H9 (cell line): ENCODE results near the gene TMEM63C. TPM values are rescaled to one million over a fixed set of nuclear protein-coding genes. Genes with fewer than 3 reads are reported as not detected.

Experiments used
- DNase-seq: peaks from one replicate; pipeline ENCODE4 v3.0.0-alpha.2; 2017
- H2AFZ ChIP-seq: one replicate; pipeline ENCODE4 v1.6.1; 2013; ENCODE audit warnings: mild to moderate bottlenecking, low read length, control low read depth, moderate library complexity
- H2AK5ac ChIP-seq: 2 replicates; pipeline ENCODE4 v1.6.1; 2013; ENCODE audit warnings: low read length, control low read depth, mixed read lengths; ENCODE audit not compliant: insufficient read length
- H2BK120ac ChIP-seq: one replicate; pipeline ENCODE4 v1.6.1; 2013; ENCODE audit warnings: low read depth, mild to moderate bottlenecking, low read length, control low read depth, inconsistent platforms; ENCODE audit not compliant: poor library complexity, severe bottlenecking
- H2BK12ac ChIP-seq: 2 replicates; pipeline ENCODE4 v1.6.1; 2013; ENCODE audit warnings: low read length, control low read depth, mixed read lengths, low read depth; ENCODE audit not compliant: insufficient read length
- H2BK15ac ChIP-seq: 2 replicates; pipeline ENCODE4 v1.6.1; 2013; ENCODE audit warnings: low read depth, low read length, control low read depth
- H2BK20ac ChIP-seq: one replicate; pipeline ENCODE4 v1.6.1; 2013; ENCODE audit warnings: low read depth, mild to moderate bottlenecking, low read length, control low read depth, inconsistent platforms; ENCODE audit not compliant: poor library complexity, severe bottlenecking
- H2BK5ac ChIP-seq: 2 replicates; pipeline ENCODE4 v1.6.1; 2013; ENCODE audit warnings: low read length, control low read depth, mixed read lengths; ENCODE audit not compliant: insufficient read length
- H3K14ac ChIP-seq: 2 replicates; pipeline ENCODE4 v1.6.1; 2013; ENCODE audit warnings: low read length, control low read depth; ENCODE audit not compliant: insufficient read depth
- H3K18ac ChIP-seq: 2 replicates; pipeline ENCODE4 v1.6.1; 2013; ENCODE audit warnings: low read depth, mild to moderate bottlenecking, mixed read lengths, low read length, control low read depth; ENCODE audit not compliant: insufficient read length
- H3K23ac ChIP-seq: 2 replicates; pipeline ENCODE4 v1.6.1; 2013; ENCODE audit warnings: low read length, control low read depth, mixed read lengths, low read depth; ENCODE audit not compliant: insufficient read length
- H3K23me2 ChIP-seq: 2 replicates; pipeline ENCODE4 v1.6.1; 2013; ENCODE audit warnings: low read depth, mild to moderate bottlenecking, mixed read lengths, low read length, control low read depth; ENCODE audit not compliant: insufficient read length, poor library complexity, severe bottlenecking
- H3K27ac ChIP-seq: 2 replicates; pipeline ENCODE4 v1.5.1; 2013; ENCODE audit warnings: low read length, control low read depth, mixed read lengths, low read depth; ENCODE audit not compliant: insufficient read length
- H3K27me3 ChIP-seq: 2 replicates; pipeline ENCODE4 v1.6.1; 2013; ENCODE audit warnings: low read length, control low read depth, inconsistent platforms; ENCODE audit not compliant: insufficient read depth
- H3K4ac ChIP-seq: 2 replicates; pipeline ENCODE4 v1.6.1; 2013; ENCODE audit warnings: low read depth, mild to moderate bottlenecking, control low read depth, inconsistent platforms, low read length, moderate library complexity
- H3K4me1 ChIP-seq: 2 replicates; pipeline ENCODE4 v1.6.1; 2013; ENCODE audit warnings: low read length, control low read depth, inconsistent platforms; ENCODE audit not compliant: insufficient read depth
- H3K4me2 ChIP-seq: 2 replicates; pipeline ENCODE4 v1.6.1; 2013; ENCODE audit warnings: low read length, control low read depth, mixed read lengths; ENCODE audit not compliant: insufficient read length, insufficient read depth
- H3K56ac ChIP-seq: 2 replicates; pipeline ENCODE4 v1.6.1; 2013; ENCODE audit warnings: low read depth, mild to moderate bottlenecking, mixed read lengths, low read length, control low read depth; ENCODE audit not compliant: insufficient read length
- H3K79me1 ChIP-seq: 2 replicates; pipeline ENCODE4 v1.6.1; 2013; ENCODE audit warnings: low read depth, mild to moderate bottlenecking, moderate library complexity, low read length, control low read depth, inconsistent platforms; ENCODE audit not compliant: insufficient read depth, poor library complexity, severe bottlenecking
- H3K79me2 ChIP-seq: 2 replicates; pipeline ENCODE4 v1.6.1; 2013; ENCODE audit warnings: low read length, control low read depth, inconsistent platforms; ENCODE audit not compliant: insufficient read depth
- H3K9ac ChIP-seq: 2 replicates; pipeline ENCODE4 v1.6.1; 2013; ENCODE audit warnings: low read length, control low read depth, mixed read lengths; ENCODE audit not compliant: insufficient read length; ENCODE audit errors: extremely low read depth
- H3K9me3 ChIP-seq: one replicate; pipeline ENCODE4 v1.6.1; 2013; ENCODE audit warnings: low read depth, low read length, inconsistent platforms; ENCODE audit not compliant: control insufficient read depth
- H3T11ph ChIP-seq: one replicate; pipeline ENCODE4 v1.6.1; 2013; ENCODE audit warnings: mild to moderate bottlenecking, low read length, control low read depth, inconsistent platforms
- H4K20me1 ChIP-seq: one replicate; pipeline ENCODE4 v1.6.1; 2013; ENCODE audit not compliant: control insufficient read depth, insufficient read length, insufficient read depth
- H4K5ac ChIP-seq: 2 replicates; pipeline ENCODE4 v1.6.1; 2013; ENCODE audit warnings: low read depth, mild to moderate bottlenecking, mixed read lengths, low read length, control low read depth; ENCODE audit not compliant: insufficient read length
- H4K8ac ChIP-seq: replicated peaks from 2 replicates; pipeline ENCODE4 v1.6.1; 2013; ENCODE audit warnings: low read length, control low read depth, mixed read lengths, low read depth; ENCODE audit not compliant: insufficient read length
- H4K91ac ChIP-seq: 2 replicates; pipeline ENCODE4 v1.6.1; 2013; ENCODE audit warnings: low read depth, mild to moderate bottlenecking, moderate library complexity, mixed read lengths, low read length, control low read depth; ENCODE audit not compliant: insufficient read length
- H3K27ac Mint-ChIP-seq, 3 experiments: 2 replicates in 2 of 3; 3 replicates in 1 of 3; pipeline ENCODE4 v1.8.0; 2020 to 2021; ENCODE audit warnings: mixed read lengths in 3 of 3, mild to moderate bottlenecking in 1 of 3, moderate library complexity in 1 of 3
- H3K27me3 Mint-ChIP-seq: 2 replicates; pipeline ENCODE4 v1.8.0; 2021; ENCODE audit warnings: low read depth, mild to moderate bottlenecking, moderate library complexity, mixed read lengths
- H3K36me3 Mint-ChIP-seq, 3 experiments: 2 replicates in 2 of 3; 3 replicates in 1 of 3; pipeline ENCODE4 v1.8.0; 2020 to 2021; ENCODE audit warnings: low read depth in 3 of 3, mixed read lengths in 3 of 3; ENCODE audit not compliant: insufficient read depth in 1 of 3
- H3K4me1 Mint-ChIP-seq, 2 experiments: 2 replicates each; pipeline ENCODE4 v1.8.0; 2020; ENCODE audit warnings: mixed read lengths in 2 of 2
- H3K4me3 Mint-ChIP-seq, 2 experiments: 2 replicates in 1 of 2; 3 replicates in 1 of 2; pipeline ENCODE4 v1.8.0; 2020 to 2021; ENCODE audit warnings: mild to moderate bottlenecking in 2 of 2, mixed read lengths in 2 of 2, moderate library complexity in 1 of 2
- H3K9me3 Mint-ChIP-seq, 2 experiments: 2 replicates in 1 of 2; 3 replicates in 1 of 2; pipeline ENCODE4 v1.8.0; 2020; ENCODE audit warnings: mild to moderate bottlenecking in 2 of 2, mixed read lengths in 2 of 2, moderate library complexity in 1 of 2
- CTCF ChIP-seq: fragments of 200-600 bp; sonication (generic); conservative IDR thresholded peaks from 3 replicates; pipeline ENCODE4 v1.8.0; 2021; ENCODE audit warnings: antibody characterized with exemption, mild to moderate bottlenecking
- WGBS: extraction: QIAGEN DNeasy Blood & Tissue Kit; methylation state at CpG from one replicate; pipeline ENCODE4 v1.1.7; 2013; ENCODE audit warnings: missing lambda C conversion rate, low lambda C conversion rate, mixed read lengths; ENCODE audit not compliant: insufficient read length; ENCODE audit errors: extremely low coverage; 5-methylcytosine and 5-hydroxymethylcytosine counted together
- total RNA-seq: library from RNA; stranded (reverse); gene quantifications from 2 replicates; pipeline ENCODE4 v1.2.1, GENCODE V29; 2021

TMEM63C gene
- total RNA-seq, 1 experiment from 2014 or later: 2.2 TPM

GRCh38 chr14:77242752-77243151 is 61.2 kb downstream of the TMEM63C start:
- H3K27ac Mint-ChIP-seq: no peak overlapping the region
- H3T11ph ChIP-seq: no peak overlapping the region
- no peak overlapping the region for H2BK120ac ChIP-seq
- H2BK12ac ChIP-seq: no peak overlapping the region
- H2BK5ac ChIP-seq: no peak overlapping the region
- no peak overlapping the region for H2BK15ac ChIP-seq
- no peak overlapping the region for H2BK20ac ChIP-seq
- DNase-seq: no peak
- H3K4ac ChIP-seq: no peak overlapping the region
- TF ChIP-seq CTCF: no peak
- H3K4me2 ChIP-seq: no peak overlapping the region
- no peaks in the 10 kb centered on the region; the same call in none of the 2 replicates for H3K27me3 Mint-ChIP-seq
- H3K27ac ChIP-seq: no peak overlapping the region
- H3K14ac ChIP-seq: no peak overlapping the region
- H3K4me3 Mint-ChIP-seq: no peak overlapping the region
- no peak overlapping the region for H2AFZ ChIP-seq
- no peaks in the 10 kb centered on the region; a peak in 1 of 7 replicates for H3K36me3 Mint-ChIP-seq
- H3K23ac ChIP-seq: no peak overlapping the region
- H3K18ac ChIP-seq: no peak overlapping the region
- H3K27me3 ChIP-seq: no peaks in the 10 kb centered on the region
- no peak overlapping the region for H3K56ac ChIP-seq
- H3K9me3 Mint-ChIP-seq: no peaks in the 10 kb centered on the region
- no peaks in the 10 kb centered on the region for H3K4me1 Mint-ChIP-seq
- no peaks in the 10 kb centered on the region for H3K79me1 ChIP-seq
- no peaks in the 10 kb centered on the region for H3K23me2 ChIP-seq
- H3K79me2 ChIP-seq: no peaks in the 10 kb centered on the region
- WGBS: no CpG with 5 or more reads among the region's 12 CpGs
- H3K9ac ChIP-seq: no peak overlapping the region
- H4K5ac ChIP-seq: no peak overlapping the region
- H3K4me1 ChIP-seq: no peaks in the 10 kb centered on the region
- H2AK5ac ChIP-seq: no peak overlapping the region
- peaks cover 2% of the 10 kb centered on the region for H4K20me1 ChIP-seq
- no peaks in the 10 kb centered on the region for H3K9me3 ChIP-seq
- no peak overlapping the region for H4K8ac ChIP-seq
- H4K91ac ChIP-seq: no peak overlapping the region
